ENCODE results near the gene PTPA.

GRCh38 chr9:129185402-129185801 is 74.2 kb downstream of the PTPA start:
- TF ChIP-seq POLR2A (IDR thresholded peaks at IDR 0.05), result no peak
- TF ChIP-seq CTCF (IDR thresholded peaks at IDR 0.05), result no peak

Measured in Peyer's patch (tissue), 4 donors.